GM18873 (cell line): ENCODE data around the gene PRDM11.

ENCODE experiments used
- ATAC-seq: cut with Tn5 transposase; IDR thresholded peaks from one replicate; pipeline ENCODE4 v1.9.1; 2021; ENCODE audit warnings: mild to moderate bottlenecking, moderate library complexity, moderate number of reproducible peaks; ENCODE audit not compliant: unreplicated experiment, low FRiP score

The PRDM11 gene

GRCh38 chr11:45254070-45254469, 107.6 kb downstream of the PRDM11 start:
- ATAC-seq: no peak

GRCh38 chr11:45258982-45259530, 112.6 kb downstream of the PRDM11 start:
- no peak for ATAC-seq

- no peak for ATAC-seq
These were observed 113.2 kb downstream of the PRDM11 start for GRCh38 chr11:45259592-45259991.

GRCh38 chr11:45260071-45260470, 113.6 kb downstream of the PRDM11 start:
- no peak for ATAC-seq

- no peak for ATAC-seq
These were observed 116.5 kb downstream of the PRDM11 start for GRCh38 chr11:45262900-45263299.

- no peak for ATAC-seq
These were observed 117.3 kb downstream of the PRDM11 start for GRCh38 chr11:45263773-45264172.

- ATAC-seq: no peak
These were observed 118.5 kb downstream of the PRDM11 start for GRCh38 chr11:45264839-45265515.

- ATAC-seq: no peak
These were observed 119.7 kb downstream of the PRDM11 start for GRCh38 chr11:45265969-45266675.

- ATAC-seq: no peak
These were observed 120.2 kb downstream of the PRDM11 start for GRCh38 chr11:45266676-45267020.

- no peak for ATAC-seq
These were observed 120.6 kb downstream of the PRDM11 start for GRCh38 chr11:45267052-45267451.

- ATAC-seq: no peak
These were observed 121.3 kb downstream of the PRDM11 start for GRCh38 chr11:45267652-45268299.

- ATAC-seq: no peak
These were observed 123.2 kb downstream of the PRDM11 start for GRCh38 chr11:45269678-45270077.

GRCh38 chr11:45270946-45271716, 124.7 kb downstream of the PRDM11 start:
- ATAC-seq: no peak

GRCh38 chr11:45272701-45273100, 126.3 kb downstream of the PRDM11 start:
- ATAC-seq: no peak

- no peak for ATAC-seq
These were observed 127.1 kb downstream of the PRDM11 start for GRCh38 chr11:45273509-45273908.

GRCh38 chr11:45274206-45274605, 127.8 kb downstream of the PRDM11 start:
- no peak for ATAC-seq

- no peak for ATAC-seq
These were observed 129.4 kb downstream of the PRDM11 start for GRCh38 chr11:45275828-45276227.

- ATAC-seq: no peak
These were observed 132.3 kb downstream of the PRDM11 start for GRCh38 chr11:45278714-45279113.

GRCh38 chr11:45279645-45280044, 133.2 kb downstream of the PRDM11 start:
- no peak for ATAC-seq

GRCh38 chr11:45280449-45280848, 134.0 kb downstream of the PRDM11 start:
- ATAC-seq: no peak

GRCh38 chr11:45282081-45282480, 135.6 kb downstream of the PRDM11 start:
- ATAC-seq: no peak
